GM19035 (cell line): Measurements from ENCODE around the gene VPS52.
"Not testable (repeated sequence)": the region's sequence is repeated elsewhere in the genome, so short reads cannot be mapped to it uniquely, and the experiment has no call there.

ENCODE experiments used
- ATAC-seq: cut with Tn5 transposase; IDR thresholded peaks from one replicate; pipeline ENCODE4 v1.9.1; 2021; ENCODE audit not compliant: unreplicated experiment

Gene VPS52

GRCh38 chr6:33285214-33285613 lies 13.5 kb upstream of the VPS52 start:
- ATAC-seq = not testable (repeated sequence)

DNA sequence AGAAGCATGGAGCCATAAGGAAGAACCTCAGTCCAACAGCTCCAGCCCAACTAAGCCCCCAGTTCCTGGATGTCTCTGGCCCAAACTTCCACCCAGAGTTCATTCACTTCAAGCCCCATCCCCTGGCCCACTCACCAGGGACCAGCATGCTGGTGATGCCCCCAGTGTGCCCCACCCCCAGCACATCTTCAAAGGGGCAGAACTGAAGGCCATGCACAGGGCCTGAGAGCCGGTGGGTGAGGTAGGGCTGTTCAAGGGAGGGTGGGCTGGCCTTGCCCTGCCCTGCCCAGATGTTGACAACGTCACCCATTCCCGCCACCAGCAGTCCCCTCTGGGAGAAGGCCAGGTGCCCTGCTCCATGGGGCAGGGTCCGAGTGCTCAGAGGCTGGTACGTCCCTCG lies 8.9 kb upstream of the VPS52 start:
- ATAC-seq = no peak

- ATAC-seq = no peak
Measured at GRCh38 chr6:33279971-33280511, 8.4 kb upstream of the VPS52 start.

DNA sequence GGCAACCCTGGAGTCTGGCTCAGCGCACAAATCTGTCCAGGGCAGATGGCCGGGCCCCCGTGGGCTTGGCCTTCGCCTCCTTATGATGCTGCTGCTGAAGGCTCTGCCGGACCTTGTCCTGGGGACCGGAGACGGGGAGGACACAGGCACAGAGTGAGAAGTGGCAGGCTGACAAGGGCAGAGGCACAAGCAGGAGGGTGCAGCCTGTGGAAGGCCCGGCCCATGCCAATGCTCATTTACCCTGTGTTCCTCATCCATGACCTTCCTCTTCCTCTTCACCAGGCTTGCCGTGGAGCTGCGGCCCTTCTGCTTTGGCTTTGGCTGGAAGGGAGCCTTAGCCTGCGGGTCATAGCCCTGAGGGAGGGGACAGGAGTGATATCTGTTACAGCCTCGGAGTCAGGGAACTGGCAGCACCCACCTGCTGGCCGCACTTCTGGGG lies 7.6 kb upstream of the VPS52 start:
- no peak for ATAC-seq

GRCh38 chr6:33278810-33279209 lies 7.1 kb upstream of the VPS52 start:
- no peak for ATAC-seq

DNA sequence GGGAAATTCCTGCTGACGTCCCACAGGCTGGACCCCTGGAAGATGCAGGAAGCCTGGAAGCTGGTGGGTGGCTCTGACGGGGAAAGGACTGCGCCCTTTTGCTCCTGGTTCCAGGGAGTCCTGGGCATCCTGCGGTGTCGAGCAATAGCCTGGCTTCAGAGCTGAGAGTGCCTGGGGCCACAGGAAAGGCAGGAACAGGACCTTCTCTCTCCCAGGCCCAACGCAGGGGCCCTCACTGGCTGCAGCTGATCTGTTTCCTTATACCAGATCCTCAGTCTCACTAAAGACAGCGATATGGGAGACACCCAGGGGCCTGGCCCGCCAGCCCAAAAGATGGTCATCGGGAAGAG lies 6.7 kb upstream of the VPS52 start:
- ATAC-seq = no peak

- ATAC-seq = peak; percentile 8
Measured at GRCh38 chr6:33277663-33278391, 6.2 kb upstream of the VPS52 start.

DNA sequence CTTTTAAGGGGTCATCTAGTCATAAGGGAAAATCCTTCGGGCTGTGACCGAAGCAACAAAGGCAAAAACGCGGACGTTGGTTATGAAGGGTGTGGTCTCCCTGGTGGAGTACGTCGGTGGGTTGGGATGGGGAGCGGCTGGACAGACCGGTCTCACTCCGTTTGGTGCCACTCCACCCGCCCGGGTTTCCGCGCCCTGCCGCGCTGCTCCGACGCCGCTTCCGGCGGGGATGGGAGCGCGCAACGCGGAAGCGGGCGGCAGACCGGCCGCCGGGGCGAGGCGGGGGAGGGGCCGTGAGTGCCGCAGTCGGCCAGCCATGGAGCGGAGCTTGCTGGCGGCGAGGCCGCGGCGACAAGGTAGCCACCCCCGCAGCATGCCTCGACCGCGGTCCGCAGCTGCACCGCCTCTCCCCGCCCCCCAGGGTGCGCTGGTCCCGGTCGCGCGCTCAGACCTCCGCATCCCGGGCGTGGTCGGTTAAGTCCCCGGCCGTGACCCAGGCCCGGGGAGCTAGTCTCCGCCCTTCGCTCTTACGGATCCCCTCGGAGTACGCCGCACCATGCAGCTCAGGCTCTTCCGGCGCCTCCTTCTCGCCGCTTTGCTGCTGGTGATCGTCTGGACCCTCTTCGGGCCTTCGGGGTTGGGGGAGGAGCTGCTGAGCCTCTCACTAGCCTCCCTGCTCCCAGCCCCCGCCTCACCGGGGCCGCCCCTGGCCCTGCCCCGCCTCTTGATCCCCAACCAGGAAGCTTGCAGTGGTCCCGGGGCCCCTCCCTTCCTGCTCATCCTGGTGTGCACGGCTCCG lies 5.4 kb upstream of the VPS52 start, which contains the start of gene B3GALT4:
TSS of gene B3GALT4 (plus strand) at position 260 of the 799 bp plus-strand sequence. CDS start at position 557, 297 bp downstream.
- ATAC-seq = peak; percentile 52

- ATAC-seq = no peak
Measured at GRCh38 chr6:33276581-33276863, 4.8 kb upstream of the VPS52 start.

DNA sequence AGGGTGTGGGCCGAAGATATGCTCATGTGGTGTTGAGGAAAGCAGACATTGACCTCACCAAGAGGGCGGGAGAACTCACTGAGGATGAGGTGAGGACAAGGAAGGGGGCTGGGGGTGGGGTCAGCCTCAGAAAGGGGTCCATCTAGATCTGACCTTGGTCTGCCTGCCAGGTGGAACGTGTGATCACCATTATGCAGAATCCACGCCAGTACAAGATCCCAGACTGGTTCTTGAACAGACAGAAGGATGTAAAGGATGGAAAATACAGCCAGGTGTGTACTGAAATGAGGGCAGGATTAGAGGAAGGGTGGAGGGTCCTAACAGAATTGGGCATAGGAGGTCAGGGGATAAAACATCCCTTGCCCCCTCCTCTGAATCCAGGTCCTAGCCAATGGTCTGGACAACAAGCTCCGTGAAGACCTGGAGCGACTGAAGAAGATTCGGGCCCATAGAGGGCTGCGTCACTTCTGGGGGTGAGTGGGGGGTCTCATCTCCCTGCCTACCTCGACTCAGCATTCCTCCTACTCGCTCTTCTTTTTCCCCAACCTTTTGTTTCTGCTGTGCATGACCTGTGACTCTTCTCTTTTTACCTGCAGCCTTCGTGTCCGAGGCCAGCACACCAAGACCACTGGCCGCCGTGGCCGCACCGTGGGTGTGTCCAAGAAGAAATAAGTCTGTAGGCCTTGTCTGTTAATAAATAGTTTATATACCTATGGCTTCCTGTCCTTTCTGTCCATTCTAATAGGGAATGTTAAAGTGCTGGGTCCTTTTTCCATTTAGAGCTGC lies 4.3 kb upstream of the VPS52 start:
- ATAC-seq = not testable (repeated sequence)

DNA sequence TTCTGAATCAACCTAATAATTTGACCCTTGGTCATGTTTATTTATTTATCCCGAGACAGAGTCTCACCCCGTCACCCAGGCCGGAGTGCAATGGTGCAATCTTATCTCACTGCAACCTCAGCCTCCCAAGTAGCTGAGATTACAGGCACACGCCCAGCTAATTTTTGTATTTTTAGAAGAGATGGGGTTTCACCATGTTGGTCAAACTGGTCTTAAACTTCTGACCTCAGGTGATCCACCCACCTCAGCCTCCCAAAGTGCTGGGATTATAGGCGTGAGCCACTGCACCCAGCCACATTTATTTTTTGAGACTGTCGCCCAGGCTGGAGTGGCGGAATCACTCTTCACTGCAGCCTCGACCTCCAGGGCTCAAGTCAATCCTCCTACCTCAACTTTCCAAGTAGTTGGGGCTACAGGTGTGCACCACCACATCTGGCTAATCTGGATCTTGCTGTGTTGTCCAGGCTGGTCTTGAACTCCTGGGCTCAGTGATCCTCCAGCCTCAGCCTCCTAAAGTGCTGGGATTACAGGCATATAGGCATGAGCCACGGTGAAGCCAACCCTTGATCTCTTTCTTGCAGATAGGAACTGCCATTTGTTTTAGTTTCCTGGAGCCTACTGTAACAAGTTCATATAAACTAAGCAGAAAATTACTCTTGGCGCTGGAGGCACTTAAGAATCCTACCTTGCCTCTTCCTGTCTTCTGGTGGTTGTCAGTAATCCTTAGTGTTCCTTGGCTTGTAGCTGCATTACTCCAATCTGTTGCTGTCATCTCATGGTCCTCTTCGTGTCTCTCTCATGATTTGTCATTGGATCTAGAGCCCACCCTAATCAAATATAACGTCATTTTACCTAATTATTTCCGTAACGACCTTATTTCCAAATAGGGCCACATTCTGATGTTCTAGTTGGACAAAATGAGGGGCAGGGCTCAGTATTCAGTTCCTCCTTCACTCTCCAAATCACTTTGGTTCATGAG lies 2.5 kb upstream of the VPS52 start:
- no peak for ATAC-seq

DNA sequence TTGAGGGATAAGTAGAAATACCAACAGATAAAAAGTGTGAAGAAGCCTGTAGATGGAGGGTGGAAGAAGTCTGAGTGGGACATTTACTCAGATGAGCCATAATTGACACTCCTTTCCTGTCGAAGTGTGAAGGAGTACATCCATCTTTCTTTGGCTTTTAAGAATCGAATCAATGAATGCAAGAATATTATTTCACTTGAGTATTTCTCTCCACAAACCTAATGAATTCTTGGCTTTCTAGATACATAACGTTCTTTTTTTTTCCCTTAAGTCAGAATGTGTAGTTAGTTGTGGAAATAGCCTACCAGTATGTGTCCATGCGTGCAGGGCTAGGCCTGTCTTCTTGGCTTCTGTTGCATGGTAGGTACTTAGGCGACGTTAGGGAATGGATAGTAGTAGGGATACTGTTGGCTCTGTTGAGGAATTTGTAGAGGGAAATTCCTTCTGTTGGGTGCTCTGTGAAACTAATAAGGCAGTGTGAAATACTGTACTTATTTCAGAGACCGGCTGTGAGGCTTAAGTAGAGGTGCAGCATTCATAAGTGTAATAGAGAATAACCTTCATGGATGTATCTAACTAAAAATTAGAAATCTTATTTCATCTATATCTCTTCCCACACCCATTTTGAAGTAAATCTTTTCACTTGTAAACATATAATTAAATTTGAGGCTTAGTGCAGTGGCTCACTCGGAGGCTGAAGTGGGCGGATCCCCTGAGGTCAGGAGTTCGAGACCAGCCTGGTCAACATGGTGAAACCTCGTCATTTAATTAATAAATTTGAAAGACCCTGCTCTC lies 1.6 kb upstream of the VPS52 start:
- ATAC-seq = no peak

GRCh38 chr6:33272275-33273128 lies 826 bp upstream of the VPS52 start:
- peak; percentile 18 for ATAC-seq

GRCh38 chr6:33271117-33271467 lies 584 bp downstream of the VPS52 start:
- no peak for ATAC-seq

GRCh38 chr6:33264015-33264414 lies 7.7 kb downstream of the VPS52 start:
- no peak for ATAC-seq

DNA sequence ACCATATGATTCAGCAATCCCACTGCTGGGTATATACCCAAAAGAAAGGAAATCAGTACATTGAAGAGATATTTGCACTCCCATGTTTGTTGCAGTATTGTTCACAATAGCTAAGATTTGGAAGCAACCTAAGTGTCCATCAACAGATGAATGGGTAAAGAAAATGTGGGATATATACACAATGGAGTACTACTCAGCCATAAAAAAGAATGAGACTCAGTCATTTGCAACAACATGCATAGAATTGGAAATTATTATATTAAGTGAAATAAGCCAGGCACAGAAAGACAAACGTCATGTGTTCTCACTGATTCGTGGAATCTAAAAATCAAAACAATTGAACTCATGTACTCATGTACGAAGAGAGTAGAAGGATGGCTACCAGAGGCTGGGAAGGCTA lies 9.2 kb downstream of the VPS52 start:
- not testable (repeated sequence) for ATAC-seq

GRCh38 chr6:33259032-33259431 lies 12.6 kb downstream of the VPS52 start:
- no peak for ATAC-seq

DNA sequence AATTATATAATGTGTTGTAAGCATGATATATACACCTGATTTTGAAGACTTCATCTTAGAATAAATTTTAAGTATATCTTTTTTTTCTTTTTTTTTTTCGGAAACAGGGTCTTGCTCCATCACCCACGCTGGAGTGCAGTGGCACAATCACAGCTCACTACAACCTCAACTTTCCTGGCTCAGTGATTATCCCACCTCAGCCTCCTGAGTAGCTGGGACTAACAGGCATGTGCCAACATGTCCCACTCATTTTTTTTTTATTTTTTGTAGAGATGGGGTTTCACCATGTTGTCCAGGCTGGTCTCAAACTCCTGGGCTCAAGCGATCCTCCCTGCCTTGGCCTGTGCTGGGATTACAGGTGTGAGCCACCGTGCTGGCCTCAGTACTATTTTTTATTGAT lies 17.1 kb downstream of the VPS52 start:
- ATAC-seq = no peak

- no peak for ATAC-seq
Measured at GRCh38 chr6:33252759-33253158, 18.9 kb downstream of the VPS52 start.
